AG20443 (cell line): ENCODE measurements around the gene ENTPD2.
A peak's percentile ranks its signal among the peaks of the same experiment; 100 is the strongest.

Source experiments
- DNase-seq: peaks from one replicate; pipeline ENCODE4 v3.0.0; 2012; ENCODE audit warnings: low spot score, mixed read lengths

ENTPD2 gene

DNA sequence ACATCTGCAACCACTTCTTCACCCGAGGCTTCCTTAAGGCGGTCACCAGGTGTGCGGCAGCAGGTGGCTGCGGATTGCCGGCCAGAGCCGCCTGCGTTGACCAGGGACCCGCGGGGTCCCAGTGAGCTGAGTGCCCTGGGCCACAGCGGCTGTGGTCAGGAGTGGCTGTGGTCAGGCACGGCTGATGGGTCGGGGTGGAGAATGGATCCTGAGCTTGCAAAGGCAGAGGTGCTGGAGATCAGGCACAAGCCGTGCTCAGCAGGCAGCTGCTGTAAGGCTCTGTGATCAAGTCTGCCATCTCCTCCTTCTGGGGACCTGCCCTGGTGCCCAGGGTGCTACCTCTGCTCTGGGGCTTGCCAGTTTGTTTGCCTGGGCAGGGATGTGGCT, 25.5 kb upstream of the ENTPD2 start:
- no peak for DNase-seq

DNA sequence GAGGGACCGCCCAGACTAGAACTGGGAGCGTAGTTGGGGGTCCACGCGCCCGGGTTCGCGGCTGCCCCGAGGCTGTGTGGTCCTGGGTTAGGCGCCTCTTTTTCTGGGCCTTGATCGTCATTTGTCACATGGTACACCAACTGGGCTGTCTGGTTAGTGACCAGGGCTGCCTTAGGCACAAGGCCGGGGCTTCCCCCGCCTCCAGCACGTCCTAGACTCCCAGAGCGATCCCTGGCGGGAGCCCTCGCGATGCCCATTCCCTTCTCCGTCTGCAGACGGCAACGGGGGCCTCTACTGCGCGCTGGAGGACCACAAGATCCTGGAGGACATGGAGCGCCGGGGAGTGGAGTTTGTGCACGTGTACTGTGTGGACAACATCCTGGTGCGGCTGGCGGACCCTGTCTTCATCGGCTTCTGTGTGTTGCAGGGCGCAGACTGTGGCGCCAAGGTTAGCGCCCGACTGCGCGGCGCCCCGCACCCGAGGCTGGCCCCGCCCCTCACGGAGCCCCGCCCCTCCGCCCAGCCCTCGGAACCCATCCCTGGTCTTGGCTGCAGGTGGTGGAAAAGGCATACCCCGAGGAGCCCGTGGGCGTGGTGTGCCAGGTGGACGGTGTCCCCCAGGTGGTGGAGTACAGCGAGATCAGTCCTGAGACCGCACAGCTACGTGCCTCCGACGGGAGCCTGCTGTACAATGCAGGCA, 25.0 kb upstream of the ENTPD2 start:
- no peak for DNase-seq

DNA sequence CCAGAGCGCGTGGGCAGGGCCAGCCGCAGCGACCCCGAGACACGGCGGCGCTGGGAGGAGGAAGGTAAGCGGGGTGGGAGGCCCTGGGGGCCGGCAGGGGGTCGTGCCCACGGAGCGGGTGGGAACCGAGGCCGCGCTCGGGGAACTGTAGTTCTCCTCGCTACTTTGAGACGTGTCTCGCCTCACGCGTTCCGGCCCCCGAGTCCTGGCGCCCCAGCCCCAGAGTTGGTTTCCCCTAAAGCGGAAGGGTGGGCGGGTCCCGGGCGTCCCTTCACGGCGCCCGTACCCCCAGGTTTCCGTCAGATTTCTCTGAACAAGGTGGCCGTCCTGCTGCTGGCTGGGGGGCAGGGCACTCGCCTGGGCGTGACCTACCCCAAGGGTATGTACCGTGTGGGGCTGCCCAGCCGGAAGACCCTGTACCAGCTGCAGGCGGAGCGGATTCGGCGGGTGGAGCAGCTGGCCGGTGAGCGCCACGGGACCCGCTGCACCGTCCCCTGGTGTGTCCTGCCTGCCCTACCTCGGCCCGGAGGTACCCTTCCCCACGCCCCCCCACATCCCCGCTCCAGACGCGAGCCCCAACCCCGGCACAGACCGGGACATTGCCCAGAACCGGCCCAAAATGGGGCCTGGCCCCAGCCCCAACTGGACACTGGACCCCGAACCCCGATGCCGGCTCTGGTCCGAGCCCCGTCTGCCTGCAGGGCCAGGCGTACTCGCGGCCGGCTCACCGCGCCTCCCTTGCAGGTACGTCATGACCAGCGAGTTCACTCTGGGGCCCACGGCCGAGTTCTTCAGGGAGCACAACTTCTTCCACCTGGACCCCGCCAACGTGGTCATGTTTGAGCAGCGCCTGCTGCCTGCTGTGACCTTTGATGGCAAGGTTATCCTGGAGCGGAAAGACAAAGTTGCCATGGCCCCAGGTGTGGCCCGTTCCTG, 24.2 kb upstream of the ENTPD2 start:
- no peak for DNase-seq

DNA sequence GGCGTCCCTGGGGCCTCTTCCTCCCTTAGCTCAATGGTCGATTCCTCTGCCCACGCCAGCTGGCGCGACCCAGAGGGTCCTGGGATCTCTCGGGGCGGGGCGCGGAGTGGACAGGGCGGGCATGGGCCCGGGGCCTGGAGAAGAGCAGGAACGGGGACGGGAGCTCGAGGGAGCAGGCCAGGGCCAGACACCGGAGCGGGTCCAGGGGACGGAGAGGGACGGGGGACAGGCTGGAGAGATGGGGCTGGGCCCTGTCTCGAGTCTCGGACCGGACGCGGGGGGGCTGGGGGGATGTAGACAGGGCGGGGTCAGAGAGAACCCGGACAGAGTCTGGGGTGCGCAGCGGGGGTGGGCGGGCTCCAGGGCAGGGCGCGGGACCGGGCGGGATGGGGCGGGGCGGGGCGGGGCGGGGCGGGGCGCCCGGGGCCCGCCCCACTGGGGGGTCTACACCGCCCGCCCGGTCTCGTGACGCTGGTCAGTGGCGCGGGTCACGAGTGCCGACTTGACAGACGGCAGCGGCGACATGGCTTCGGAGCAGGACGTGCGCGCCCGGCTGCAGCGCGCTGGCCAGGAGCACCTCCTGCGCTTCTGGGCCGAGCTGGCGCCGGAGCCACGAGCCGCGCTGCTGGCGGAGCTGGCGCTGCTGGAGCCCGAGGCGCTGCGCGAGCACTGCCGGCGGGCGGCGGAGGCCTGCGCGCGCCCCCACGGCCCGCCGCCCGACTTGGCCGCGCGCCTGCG, 23.3 kb upstream of the ENTPD2 start, which contains the start of gene UAP1L1:
TSS of gene UAP1L1 (plus strand) at position 508 of the 738 bp plus-strand sequence. CDS start at position 524, 16 bp downstream.
- peak; percentile 88 for DNase-seq

DNA sequence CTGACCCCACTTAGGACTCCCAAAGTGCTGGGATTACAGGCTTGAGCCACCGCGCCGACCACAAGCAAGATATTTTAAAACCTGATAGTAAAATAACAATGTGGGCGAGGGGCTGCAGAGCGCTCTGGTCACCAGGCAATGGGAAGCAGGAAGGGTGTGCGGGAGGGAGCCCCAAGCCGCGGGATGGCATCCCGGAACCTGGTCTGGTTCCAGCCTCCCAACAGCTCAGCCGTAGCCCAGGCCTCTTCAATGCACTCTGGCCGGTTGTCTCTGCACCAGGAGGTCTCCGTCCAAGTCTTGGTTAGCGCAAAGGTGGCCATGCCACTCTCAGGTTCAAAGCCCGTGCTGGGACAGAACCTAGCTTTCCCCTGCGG, 22.8 kb upstream of the ENTPD2 start:
- no peak for DNase-seq

DNA sequence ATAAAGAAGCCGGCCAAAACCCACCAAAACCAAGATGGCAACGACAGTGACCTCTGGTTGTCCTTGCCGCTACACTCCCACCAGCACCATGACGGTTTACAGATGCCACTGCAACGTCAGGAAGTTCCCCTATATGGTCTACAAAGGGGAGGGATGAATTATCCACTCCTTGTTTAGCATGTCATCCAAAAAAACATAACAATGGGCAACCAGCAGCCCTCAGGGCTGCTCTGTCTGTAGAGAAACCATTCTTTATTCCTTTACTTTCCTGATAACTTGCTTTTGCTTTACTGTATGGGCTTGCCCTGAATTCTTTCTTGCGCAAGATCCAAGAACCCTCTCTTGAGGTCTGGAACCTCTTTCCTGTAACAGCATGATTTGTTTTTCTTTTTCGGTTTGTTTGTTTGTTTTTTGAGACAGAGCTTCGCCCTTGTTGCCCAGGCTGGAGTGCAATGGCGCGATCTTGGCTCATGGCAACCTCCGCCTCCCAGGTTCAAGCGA, 21.5 kb upstream of the ENTPD2 start:
- no peak for DNase-seq

DNA sequence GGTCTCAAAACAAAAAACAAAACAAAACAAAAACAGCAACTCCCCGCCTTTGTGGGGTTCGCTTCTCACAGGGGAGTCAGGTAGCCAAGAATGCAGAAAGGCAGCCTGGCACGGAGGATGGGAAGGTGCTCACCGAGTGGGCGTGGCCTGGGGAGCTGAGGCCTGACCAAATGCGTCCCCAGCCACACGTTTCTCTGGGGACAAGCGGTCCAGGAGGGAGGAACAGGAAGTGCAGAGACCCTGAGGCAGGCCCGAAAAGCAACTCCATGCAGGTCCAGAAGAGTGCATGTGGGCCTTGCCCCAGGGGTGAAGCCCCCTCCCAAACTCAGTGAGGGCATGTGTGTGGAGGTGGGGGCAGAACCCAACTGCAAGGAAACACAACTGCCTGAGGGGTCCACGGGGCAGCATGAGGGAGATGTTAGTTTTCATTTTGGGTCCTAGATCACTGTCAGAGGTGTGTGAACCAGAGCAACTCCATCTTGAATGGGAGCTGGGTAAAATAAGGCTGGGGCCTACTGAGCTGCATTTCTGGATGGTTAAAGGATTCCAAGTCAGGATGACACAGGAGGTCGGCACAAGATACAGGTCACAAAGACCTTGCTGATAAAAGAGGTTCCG, 20.9 kb upstream of the ENTPD2 start:
- no peak for DNase-seq

DNA sequence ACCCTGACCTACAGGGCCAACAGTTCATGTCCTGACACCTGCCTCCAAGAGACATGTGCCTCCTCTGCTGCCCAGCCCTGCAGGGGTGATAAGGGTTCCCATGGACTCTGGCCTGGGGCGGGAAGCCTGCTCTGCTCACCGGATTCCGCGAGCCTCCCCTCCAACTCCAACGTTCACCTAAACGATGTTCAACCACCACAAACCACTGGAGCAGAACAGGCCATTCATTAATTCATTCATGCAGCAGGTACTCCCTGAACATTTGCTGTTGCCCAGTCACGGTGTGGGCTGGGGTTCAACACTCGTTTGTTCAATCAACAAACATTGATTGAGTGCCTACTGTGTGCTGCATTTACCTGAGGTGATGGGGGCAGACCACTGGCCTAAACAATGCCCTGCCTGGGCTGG, 20.1 kb upstream of the ENTPD2 start:
- no peak for DNase-seq

DNA sequence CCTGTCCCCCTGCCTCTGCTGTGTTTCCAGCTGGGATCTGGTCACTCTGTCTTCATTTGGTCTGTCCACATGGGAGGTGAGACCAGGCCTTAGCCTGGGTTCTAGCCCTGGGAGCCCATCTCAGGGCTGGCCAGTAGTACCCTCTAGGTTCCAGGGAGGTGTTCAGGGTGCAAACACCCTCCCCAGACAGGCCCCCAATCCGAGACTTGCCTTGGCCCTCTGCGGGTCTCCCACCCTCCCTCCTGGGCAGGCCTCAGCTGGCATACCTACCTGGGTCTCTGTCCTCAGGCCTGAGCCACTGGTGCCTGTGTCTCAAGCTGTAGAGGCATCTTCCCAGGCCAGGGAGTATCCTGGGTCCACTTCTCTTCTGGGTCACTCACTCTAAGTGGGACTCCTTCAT, 17.4 kb upstream of the ENTPD2 start:
- no peak for DNase-seq

DNA sequence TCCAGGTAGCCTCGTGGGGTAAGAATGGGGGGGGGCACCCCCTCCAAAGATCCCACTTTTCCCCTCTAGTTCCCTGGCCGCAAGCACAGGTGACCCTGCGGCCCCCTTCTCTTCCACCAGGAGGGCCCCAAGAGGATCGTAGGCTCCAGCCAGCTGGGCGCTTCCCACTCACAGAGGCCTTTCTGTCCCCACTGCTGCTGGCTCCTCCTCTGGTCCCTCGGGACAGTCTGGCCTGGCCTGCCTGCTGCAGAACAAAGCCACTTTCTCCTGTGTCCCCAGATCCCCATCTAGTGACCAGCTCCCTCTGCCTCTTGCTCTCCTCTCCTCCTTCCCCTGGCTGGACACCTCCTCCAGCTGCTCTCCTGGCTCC, 17.0 kb upstream of the ENTPD2 start:
- no peak for DNase-seq

DNA sequence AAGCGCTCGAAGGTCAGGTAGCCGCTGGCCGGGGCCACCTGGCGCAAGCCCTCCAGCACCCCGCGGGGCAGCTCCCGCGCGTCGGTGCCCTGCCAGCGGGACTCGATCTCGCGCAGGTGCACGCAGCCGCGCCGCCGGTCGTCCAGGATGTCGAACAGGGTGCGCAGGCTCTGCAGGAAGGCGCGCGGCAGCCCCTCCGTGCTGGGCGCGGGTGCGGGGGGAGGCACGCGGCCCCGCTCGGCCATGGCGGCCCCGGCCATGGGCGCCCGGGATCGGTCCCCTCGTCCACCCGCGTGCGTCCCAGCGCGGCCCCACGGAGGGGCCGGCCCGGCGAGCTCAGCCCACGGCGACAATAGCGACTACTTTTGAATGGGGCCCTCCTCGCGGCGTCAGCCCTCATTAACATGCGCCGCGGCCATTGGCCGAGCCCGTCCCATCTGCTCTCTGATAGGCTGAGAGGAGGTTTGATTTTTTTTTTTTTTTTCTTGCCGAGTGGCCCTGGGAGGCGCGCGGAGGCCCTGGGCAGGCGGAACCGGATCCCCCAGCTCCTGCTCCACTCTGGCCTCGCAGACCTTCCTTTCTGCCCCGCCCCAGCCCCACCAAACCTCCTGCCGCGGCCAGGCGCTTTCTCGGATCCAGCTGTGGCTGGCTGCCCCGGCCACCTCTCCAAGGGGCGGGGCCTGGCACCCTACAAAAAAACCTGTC, 16.5 kb upstream of the ENTPD2 start, which contains the start of gene SAPCD2:
TSS of gene SAPCD2 (minus strand) at position 357 of the 705 bp plus-strand sequence. CDS start at position 260, 97 bp downstream.
- DNase-seq = peak; percentile 93

DNA sequence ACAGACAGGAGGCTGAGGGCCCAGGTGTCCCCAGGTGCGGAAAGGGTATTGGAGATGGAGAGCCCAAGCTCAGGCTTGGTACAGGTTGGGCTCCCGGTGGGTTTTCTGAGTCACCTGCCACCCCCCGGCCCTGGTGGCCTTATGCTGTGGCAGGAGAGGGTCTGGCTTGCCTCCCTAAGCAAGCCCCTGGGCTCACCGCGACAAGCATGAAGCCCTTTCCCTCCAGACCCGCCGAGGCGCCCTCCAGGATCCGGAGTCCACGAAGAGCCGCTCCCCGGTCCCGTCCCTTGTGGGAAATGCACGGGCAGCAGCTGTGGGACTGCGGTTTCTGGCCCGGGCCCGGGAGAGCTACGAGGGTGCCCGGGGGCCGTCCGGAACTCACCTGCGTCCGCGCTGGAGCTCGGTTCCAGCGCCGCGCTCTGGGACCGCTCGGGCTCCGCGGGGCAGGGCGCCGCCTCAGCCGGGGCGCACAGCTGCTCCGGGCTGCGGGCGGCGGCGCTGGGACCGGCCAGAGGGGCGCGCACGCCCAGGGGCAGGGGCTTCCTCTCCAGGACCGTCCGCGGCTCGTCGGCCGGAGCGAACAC, 15.7 kb upstream of the ENTPD2 start:
- DNase-seq = no peak

DNA sequence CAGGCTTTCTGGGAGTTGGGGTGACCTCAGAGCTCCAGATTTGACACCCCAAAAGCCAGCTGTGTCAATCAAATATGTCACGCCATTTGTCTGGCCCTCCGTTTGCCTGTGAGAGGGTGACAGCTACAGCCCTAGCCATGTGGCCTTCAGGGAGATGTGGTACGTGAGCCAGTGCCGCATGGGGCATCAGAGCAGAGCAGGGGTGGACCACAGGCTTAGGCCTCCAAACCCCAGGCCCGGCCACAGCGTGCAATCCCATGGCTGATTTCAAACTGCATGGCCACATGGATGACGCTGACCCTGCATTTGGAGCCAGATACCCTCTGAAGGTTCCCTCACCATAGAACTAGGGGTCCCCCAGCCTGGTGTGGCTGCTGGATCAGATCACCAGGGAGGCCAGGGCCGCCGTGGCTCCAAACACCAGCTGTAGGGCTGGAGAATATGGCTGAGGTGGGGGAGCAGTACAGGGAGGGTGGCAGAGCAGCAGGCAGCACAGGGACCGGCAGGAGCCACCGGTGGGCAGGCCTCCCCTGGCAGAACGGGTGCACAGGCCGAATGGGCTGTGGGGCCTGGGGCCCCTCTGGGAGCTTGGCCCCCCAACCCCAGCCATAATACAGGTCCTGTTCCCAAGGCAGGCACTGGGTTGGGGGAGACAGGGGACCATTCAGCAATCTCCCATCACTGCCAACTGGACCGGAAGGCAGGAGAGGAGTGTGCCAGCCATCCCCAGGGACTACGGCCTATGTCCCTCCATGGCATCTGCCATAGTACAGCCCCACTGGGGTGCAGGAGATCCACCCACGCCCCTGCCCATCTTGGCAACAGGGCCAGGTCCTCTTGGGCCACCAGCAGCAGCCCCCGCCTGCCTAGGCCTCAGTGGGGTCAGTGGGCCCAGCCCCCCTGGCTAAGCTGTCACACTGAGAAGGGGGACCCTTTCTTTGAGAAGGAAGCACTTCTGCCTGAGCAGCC, 15.0 kb upstream of the ENTPD2 start:
- no peak for DNase-seq

DNA sequence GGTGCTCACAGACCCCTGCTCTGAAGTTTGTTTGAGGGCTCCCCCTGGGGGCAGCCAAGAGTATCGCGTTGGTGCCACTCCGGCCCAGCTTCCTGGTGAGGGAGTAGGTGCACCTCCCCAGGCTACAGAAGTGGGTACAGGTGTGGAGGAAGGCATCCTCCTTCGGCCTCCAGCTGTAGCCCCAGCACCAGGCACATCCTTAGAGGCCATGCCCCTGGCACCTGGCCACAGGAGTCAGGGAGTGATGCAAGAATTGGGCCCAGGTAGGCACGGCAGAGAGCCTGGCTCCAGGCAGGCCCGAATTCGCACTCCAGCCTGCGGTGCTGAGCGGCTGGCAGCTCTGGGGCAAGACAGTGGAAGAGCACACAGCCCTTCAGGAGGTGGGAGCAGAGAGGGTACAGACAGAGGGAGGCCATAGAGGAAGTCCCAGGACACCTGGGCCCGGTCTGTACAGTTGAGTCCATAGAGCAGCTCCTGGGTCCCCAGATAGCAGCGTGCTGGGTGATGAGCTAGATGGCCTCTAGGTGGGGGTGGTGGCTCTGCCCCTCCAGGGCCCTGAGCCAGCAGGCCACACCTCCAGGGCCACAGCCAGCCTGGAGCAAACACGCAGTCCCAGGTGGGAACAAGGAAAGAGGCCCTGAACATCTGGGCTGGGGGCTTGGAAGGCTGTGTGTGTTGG, 14.1 kb upstream of the ENTPD2 start:
- DNase-seq = peak; percentile 85

DNA sequence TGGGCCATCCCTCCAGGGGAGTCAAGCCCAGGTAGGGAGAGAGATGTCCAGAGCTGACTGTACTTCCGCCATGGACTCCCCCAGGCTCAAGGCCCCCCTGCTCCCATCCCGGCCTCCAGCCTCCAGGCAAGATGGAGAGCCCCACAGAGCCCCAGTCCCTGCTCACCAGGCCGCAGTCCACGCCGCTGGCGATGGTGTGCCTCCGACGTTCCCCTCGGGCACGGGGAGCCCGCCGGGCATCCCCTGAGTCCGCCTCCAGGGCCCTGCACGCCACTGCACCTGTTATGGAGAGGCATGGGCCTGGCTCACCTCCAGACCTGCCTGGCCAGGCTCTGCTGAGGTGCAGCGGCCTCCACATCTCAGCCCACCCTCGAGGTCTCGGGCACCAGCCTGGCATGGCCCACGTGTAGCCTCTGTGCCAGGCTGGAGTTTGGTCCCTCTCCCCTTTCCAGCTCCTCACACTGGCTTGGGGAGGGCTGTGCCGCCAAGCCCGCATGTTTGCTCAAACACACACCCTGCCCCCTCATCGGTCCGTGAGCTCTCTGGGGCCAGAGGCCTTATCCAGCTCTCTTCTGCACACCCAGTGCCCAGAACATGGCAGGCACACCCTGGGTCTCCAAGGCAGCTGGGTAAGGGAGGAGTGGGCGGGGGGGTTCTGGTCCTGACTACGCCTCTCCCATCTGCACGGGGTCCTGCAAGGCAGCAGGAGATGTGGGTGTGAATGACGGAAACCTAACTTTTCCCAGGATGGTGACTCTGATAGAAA, 12.4 kb upstream of the ENTPD2 start:
- no peak for DNase-seq

DNA sequence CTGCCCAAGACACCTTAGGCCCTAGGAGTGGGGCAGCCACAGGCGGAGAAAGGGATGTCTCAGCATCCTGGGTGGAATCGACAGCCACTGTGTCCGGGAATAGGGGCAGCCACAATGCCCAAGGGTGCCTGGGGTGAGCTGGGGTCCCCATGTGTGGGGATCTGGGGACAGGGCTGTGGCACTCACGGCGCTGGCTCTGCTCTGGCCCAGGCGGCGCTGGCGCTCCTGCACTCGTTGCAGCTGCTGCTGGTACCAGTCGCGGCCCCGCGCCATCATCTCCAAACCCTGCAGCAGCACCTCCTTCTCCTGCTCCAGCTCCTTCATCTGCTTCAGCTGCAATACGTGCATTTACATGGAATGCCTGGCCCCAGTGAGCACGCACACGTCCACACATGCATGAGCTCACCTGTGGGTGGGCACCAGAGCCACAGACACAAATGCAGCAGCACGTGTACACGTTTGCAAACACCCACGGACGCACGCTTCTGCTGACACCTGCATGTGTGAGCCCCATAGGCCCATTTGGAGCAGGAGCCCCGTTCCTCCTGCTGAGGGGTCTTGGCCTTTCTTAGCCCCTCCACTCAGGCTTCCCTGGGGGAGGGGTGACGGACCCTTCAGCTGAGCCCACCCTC, 11.6 kb upstream of the ENTPD2 start:
- DNase-seq = no peak

DNA sequence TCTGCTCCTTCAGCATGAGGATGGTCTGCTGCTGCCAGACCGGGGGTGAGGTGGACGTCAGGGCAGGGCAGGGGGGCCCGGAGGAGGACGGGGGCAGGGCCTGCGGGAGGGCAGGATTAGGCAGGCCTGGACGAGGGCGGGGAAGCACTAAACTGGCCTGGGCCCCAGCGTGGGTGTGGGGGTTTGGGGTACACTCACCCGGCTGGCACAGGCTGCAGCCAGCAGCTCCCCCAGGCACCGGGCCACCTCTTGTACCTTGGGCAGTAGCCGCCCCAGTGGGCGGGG, 11.0 kb upstream of the ENTPD2 start:
- DNase-seq = no peak
